ENCODE results near the gene SOX10.

SOX10 gene

GRCh38 chr22:37929390-37929789 is 55.0 kb downstream of the SOX10 start:
- no peak for DNase-seq

DNA sequence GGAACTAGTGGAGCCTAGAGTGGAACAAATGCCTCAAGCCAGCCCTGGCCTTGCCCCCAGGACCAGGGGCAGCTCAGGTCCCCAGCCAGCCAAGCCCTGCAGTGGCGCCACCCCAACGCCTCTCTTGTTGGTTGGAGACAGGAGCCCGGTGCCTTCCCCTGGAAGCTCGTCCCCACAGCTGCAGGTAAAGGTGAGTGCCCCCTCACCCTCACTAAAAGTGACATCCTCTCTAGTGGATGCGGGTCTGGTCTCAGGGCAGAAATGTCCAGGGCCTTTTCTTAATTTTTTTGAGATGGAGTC is 56.8 kb downstream of the SOX10 start:
- DNase-seq, result no peak

DNA sequence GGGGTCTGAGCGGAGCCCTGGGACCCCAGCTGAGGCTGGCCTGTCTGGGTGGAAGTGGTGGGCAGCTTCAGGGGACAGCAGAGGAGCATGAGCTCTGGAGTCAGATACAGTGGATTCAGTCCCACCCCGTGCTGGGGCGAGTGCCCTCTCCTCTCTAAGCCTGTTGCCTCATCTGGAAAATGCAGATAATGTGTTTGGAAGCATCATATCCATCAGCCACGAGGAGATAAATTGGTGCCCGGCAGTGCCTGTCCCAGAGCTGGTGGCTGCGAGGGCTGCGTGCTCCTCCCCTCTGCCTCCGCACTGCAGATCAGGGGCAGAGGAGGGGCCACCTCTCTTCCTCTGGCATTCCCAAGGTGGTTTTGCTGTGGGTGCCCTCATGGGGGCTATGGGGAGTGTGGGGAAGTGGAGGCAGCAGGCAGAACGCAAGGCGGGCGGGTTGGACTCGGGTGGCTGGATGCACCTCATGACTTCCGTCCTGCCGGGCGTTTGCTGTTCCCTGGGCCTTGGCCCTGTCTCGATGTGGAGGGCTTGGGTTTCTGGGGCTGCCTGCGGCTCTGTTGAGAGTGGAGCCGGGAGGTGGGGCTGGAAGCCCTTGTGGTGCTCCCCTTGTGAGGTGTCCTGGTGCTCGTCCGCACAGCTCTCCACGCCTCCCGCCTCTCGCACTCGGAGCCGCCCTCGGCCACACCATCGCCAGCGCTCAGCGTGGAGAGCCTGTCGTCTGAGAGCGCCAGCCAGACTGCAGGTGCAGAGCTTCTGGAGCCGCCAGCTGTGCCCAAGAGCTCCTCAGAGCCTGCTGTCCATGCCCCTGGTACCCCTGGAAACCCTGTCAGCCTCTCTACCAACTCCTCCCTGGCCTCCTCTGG is 57.4 kb downstream of the SOX10 start:
- no peak for DNase-seq

DNA sequence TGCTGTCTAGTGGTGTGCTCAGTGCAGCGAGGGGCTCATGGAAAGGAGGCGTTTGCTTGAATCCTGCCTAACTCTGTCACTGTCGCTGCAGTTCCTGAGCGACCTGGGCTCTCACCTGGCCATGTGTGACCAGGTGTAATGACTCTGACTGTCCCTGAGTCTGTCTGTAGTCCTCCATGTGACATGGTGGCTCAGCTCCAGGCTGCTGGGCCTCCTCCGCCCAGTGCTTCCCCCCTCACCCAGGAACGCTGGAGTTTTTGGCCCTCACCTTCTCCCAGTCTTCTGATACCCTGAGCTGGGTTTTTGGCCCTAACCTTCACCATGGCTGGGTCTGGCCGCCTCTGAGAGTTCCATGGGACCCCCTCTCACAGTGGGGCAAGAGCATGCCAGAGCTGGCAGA is 58.0 kb downstream of the SOX10 start:
- DNase-seq, result no peak

GRCh38 chr22:37925767-37926166 is 58.6 kb downstream of the SOX10 start:
- DNase-seq, result no peak

DNA sequence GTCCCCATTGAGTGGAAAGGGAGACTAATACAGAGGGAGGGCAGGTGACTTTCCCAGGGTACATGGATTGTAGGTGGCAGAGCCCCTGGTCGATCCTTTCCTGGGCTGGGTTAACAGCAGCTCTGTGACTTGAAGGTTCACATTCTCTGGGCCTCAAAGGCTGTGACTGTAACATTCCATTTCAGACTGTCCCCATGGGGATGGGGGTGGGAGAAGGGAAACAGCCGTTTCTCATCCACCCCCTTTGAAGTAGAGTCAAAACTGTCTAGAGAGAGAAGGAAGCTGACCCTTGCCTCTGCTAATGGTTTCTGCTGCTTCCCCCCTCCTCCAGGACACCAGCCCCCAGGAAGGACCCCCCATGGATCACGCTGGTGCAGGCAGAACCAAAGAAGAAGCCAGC is 59.0 kb downstream of the SOX10 start:
- peak; percentile 51 for DNase-seq

DNA sequence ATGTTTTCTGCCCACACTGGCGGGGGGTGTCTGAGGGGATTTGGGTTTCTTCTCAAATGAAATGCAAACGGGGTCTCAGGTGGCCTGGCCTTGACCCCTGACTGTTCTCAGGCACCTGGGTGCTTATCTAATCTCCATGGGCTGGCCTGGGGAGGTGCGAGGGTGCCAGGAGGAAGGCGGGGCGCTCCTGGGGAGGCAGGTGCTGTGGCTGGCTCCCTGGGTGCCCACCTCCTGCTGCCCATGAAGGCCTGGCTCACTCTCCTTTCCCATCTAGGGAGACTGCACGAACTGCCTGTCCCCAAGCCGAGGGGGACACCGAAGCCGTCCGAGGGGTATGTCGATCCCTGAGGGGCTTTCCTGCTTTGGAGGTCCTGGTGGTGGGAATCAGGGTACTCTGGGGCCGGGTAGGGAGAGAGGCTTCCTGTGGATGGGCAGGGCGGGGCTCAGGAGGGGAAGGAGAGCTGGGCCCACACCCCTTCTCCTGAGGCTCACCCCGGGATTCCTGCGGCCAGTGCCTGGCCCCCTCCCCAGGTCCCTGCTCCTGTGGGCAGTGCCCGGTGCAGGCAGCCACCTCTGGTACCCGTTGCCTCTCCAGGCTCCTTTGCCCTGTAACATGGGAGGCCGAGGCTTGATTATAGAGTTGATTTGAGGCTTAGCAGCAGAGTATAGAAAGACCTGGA is 59.8 kb downstream of the SOX10 start:
- no peak for DNase-seq

GRCh38 chr22:37923927-37924326 is 60.4 kb downstream of the SOX10 start:
- no peak for DNase-seq

Data from fibroblast of skin of back (primary cell).